Measurements from ENCODE around the gene RUVBL2. TPM values are rescaled to one million over a fixed set of nuclear protein-coding genes. Genes with fewer than 3 reads are reported as not detected.

Gene RUVBL2
- polyA plus RNA-seq = 10 to 100 TPM; 64.0 to 72.7 (median 64.2) TPM

GRCh38 chr19:48993175-48994034 lies at the start of gene RUVBL2, which contains the start of gene GYS1:
TSS of gene RUVBL2 (plus strand) at chr19:48993887. CDS start at chr19:48993912, 25 bp downstream.
TSS of gene GYS1 (minus strand) at chr19:48993309. CDS start at chr19:48993112, 197 bp downstream.
- peak within 1 kb of the TSS; percentile 91 to 99 (median 95) for H3K4me3 Mint-ChIP-seq
- peaks cover 4 to 8% (median 5%) of the 10 kb centered on the region in 3 donors for H3K36me3 Mint-ChIP-seq
- H3K27me3 Mint-ChIP-seq (ENCODE audit: low read depth in 3 of 3) = peaks cover 4 to 5% (median 5%) of the 10 kb centered on the region in 3 donors
- peak within 1 kb of the TSS; percentile 90 to 99 (median 96) for H3K27ac Mint-ChIP-seq
- H3K9me3 Mint-ChIP-seq = no peaks in the 10 kb centered on the region
- peak; percentile 99 to 100 (median 100) for DNase-seq
- H3K4me1 Mint-ChIP-seq = peaks cover 27 to 38% of the 10 kb centered on the region in 2 donors

DNA sequence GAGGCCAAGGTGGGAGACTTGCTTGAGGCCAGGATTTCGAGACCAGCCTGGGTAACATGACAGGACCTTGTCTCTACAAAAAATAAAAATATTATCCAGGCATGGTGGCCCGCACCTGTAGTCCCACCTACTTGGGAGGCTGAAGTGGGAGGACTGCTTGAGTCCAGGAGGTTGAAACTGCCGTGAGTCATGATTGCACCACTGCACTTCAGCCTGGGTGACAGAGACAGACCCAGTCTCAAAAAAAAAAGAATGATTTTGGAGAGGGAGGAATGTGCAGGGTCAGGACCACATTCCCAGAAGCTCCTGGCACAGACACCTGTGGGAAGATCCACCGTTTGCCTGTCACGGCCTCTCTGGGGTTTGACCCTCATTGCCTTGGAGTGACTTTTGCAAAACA lies 48.3 kb upstream of the RUVBL2 start:
- no peaks in the 10 kb centered on the region for H3K9me3 Mint-ChIP-seq
- H3K27me3 Mint-ChIP-seq (ENCODE audit: low read depth in 3 of 3) = peaks cover 0 to 3% (median 0%) of the 10 kb centered on the region in 3 donors
- H3K27ac Mint-ChIP-seq = no peak overlapping the region
- no peaks in the 10 kb centered on the region for H3K4me1 Mint-ChIP-seq
- DNase-seq = no peak
- H3K36me3 Mint-ChIP-seq = no peaks in the 10 kb centered on the region
- H3K4me3 Mint-ChIP-seq = no peak overlapping the region

DNA sequence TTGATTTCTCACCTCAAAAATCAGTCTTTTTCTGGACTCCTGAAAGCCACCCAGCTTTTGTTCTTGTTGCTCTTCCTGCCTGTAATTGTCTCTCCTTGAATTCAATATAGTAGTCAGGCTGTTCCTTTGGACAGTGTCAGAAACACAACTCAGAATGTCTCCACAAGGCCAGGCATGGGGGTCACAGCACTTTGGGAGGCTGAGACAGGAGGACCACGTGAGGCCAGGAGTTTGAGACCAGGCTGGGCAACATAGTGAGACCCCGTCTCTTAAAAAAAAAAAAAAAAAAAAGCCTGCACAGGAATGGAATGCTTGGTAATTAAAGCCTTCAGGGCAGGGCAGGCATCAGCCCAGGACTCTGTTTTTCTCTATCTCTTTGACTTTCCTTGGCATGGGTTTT lies 47.9 kb upstream of the RUVBL2 start:
- DNase-seq = no peak
- H3K4me3 Mint-ChIP-seq = no peak overlapping the region
- H3K36me3 Mint-ChIP-seq = no peaks in the 10 kb centered on the region
- no peak overlapping the region for H3K27ac Mint-ChIP-seq
- peaks cover 0 to 3% (median 0%) of the 10 kb centered on the region in 3 donors for H3K27me3 Mint-ChIP-seq (ENCODE audit: low read depth in 3 of 3)
- no peaks in the 10 kb centered on the region for H3K9me3 Mint-ChIP-seq
- no peaks in the 10 kb centered on the region for H3K4me1 Mint-ChIP-seq

DNA sequence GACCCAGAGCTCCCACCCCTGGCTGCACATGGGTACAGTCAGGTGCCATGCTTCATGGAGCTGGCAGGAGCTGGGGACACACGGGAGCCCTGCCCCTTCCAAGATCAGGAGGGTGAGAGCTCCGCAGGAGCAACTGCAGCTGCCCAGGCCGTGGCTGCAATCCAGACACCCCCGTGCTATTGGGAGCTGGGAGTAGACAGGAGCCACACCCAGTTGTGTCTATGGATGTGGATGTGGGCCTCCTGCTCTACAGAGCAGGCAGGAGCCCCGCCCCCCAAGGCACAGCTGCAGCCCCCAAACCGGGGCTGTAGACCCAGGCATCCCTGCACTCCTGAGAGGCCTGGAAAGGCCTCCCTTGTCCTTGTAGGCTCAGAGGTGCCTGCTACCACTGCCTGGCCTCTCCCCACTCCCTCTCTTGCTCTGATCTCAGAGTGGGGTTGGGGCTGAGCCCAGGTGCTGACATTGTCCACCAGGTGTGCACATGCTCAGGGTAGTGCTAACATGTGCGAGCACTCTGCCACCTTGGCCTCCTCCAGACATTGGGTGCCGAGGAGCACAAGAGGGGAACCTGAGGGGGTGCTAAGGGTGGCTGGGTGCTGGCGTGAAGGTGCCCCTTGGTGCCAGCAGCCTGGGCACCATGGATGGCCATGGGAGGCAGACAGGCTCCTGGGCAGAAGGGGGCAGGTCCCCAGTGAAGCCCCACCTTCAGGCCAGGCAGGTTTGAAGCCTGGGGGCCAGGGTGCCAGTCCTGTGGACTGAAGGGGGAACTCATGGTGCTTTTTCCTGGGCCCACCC lies 47.0 kb upstream of the RUVBL2 start:
- DNase-seq = no peak
- no peaks in the 10 kb centered on the region for H3K9me3 Mint-ChIP-seq
- no peaks in the 10 kb centered on the region for H3K36me3 Mint-ChIP-seq
- H3K4me3 Mint-ChIP-seq = no peak overlapping the region
- no peak overlapping the region for H3K27ac Mint-ChIP-seq
- H3K4me1 Mint-ChIP-seq = no peaks in the 10 kb centered on the region
- peaks cover 0 to 4% (median 0%) of the 10 kb centered on the region in 3 donors for H3K27me3 Mint-ChIP-seq (ENCODE audit: low read depth in 3 of 3)

DNA sequence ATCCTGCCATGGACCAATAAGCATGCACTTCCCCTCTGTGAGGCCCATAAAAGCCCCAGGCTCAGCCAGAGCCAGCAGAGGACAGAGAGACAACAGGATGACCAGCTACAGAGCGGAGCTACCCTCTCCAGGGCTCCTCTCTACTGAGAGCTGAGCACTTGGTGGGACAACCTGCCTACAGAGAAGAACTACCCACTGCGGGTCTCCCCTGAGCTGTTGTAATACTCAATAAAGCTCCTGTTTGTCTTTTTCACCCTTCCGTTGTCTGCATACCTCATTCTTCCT lies 46.5 kb upstream of the RUVBL2 start:
- Mint-ChIP-seq H3K9me3 (no peaks in the 10 kb centered on the region), H3K27me3 (ENCODE audit: low read depth in 3 of 3) (peaks cover 0 to 4% (median 0%) of the 10 kb centered on the region in 3 donors), H3K27ac (no peak overlapping the region), H3K4me3 (no peak overlapping the region), H3K4me1 (no peaks in the 10 kb centered on the region), H3K36me3 (no peaks in the 10 kb centered on the region)
- DNase-seq = no peak

- H3K27me3 Mint-ChIP-seq (ENCODE audit: low read depth in 3 of 3) = peaks cover 3 to 5% (median 5%) of the 10 kb centered on the region in 3 donors
- no peaks in the 10 kb centered on the region for H3K9me3 Mint-ChIP-seq
- no peaks in the 10 kb centered on the region for H3K36me3 Mint-ChIP-seq
- no peak overlapping the region for H3K4me3 Mint-ChIP-seq
- no peak overlapping the region for H3K27ac Mint-ChIP-seq
- no peak for DNase-seq
- H3K4me1 Mint-ChIP-seq = peaks cover 4 to 7% of the 10 kb centered on the region in 2 donors
Measured at GRCh38 chr19:48950159-48950558, 43.5 kb upstream of the RUVBL2 start.

- no peak overlapping the region for H3K27ac Mint-ChIP-seq
- H3K27me3 Mint-ChIP-seq (ENCODE audit: low read depth in 3 of 3) = peaks cover 3 to 8% (median 5%) of the 10 kb centered on the region in 3 donors
- H3K9me3 Mint-ChIP-seq = no peaks in the 10 kb centered on the region
- peaks cover 11 to 16% of the 10 kb centered on the region in 2 donors for H3K4me1 Mint-ChIP-seq
- no peak overlapping the region for H3K4me3 Mint-ChIP-seq
- no peak for DNase-seq
- no peaks in the 10 kb centered on the region for H3K36me3 Mint-ChIP-seq
Measured at GRCh38 chr19:48950830-48951519, 42.7 kb upstream of the RUVBL2 start.

- H3K36me3 Mint-ChIP-seq = peaks cover 3 to 7% (median 4%) of the 10 kb centered on the region in 3 donors
- no peaks in the 10 kb centered on the region for H3K9me3 Mint-ChIP-seq
- peaks cover 3 to 8% (median 5%) of the 10 kb centered on the region in 3 donors for H3K27me3 Mint-ChIP-seq (ENCODE audit: low read depth in 3 of 3)
- H3K4me1 Mint-ChIP-seq = peaks cover 23 to 33% of the 10 kb centered on the region in 2 donors
- H3K27ac Mint-ChIP-seq = no peak overlapping the region
- DNase-seq = no peak
- peak overlapping the region in 3 of 5 donors; percentile 21 to 58 (median 38) for H3K4me3 Mint-ChIP-seq
Measured at GRCh38 chr19:48953141-48953540, 40.5 kb upstream of the RUVBL2 start.

DNA sequence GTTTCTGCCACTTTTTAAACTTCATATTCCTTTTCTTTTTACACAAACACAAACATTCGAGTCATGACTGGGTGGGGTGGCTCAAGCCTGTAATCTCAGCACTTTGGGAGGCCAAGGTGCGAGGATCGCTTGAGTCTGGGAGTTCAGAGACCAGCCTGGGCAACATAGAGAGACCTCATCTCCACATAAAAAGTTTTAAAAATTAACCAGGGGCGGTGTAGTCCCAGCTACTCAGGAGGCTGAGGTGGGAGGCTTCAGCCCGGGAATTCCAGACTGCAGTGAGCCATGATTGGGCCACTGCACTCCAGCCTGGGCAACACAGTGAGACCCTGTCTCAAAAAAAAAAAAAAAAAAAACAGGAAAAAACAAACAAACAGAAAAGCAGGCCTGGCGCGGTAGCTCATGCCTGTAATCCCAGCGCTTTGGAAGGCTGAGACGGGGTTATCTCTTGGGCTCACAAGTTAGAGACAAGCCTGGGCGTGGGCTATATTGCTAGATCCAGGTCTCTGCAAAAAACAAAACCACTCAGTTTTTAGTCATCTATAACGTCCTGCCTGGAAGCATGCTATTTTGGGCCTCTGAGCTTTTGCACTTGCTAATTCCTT lies 39.6 kb upstream of the RUVBL2 start:
- peaks cover 23 to 33% of the 10 kb centered on the region in 2 donors for H3K4me1 Mint-ChIP-seq
- DNase-seq = no peak
- H3K36me3 Mint-ChIP-seq = peaks cover 3 to 7% (median 4%) of the 10 kb centered on the region in 3 donors
- peaks cover 3 to 8% (median 5%) of the 10 kb centered on the region in 3 donors for H3K27me3 Mint-ChIP-seq (ENCODE audit: low read depth in 3 of 3)
- H3K9me3 Mint-ChIP-seq = no peaks in the 10 kb centered on the region
- H3K4me3 Mint-ChIP-seq = peak overlapping the region; percentile 93 to 96 (median 93)
- H3K27ac Mint-ChIP-seq = peak overlapping the region; percentile 68 to 92 (median 87)

- Mint-ChIP-seq H3K4me3 (peak within 1 kb of the TSS; percentile 93 to 96 (median 93)), H3K4me1 (peaks cover 23 to 33% of the 10 kb centered on the region in 2 donors), H3K9me3 (no peaks in the 10 kb centered on the region), H3K36me3 (peaks cover 3 to 7% (median 4%) of the 10 kb centered on the region in 3 donors), H3K27me3 (ENCODE audit: low read depth in 3 of 3) (peaks cover 3 to 8% (median 5%) of the 10 kb centered on the region in 3 donors), H3K27ac (peak within 1 kb of the TSS; percentile 68 to 92 (median 87))
- peak; percentile 79 to 81 (median 80) for DNase-seq
Measured at GRCh38 chr19:48954595-48955307, 38.9 kb upstream of the RUVBL2 start, which contains the start of gene BAX. TSS of gene BAX (plus strand) at chr19:48954875. CDS start at chr19:48954929, 54 bp downstream.

DNA sequence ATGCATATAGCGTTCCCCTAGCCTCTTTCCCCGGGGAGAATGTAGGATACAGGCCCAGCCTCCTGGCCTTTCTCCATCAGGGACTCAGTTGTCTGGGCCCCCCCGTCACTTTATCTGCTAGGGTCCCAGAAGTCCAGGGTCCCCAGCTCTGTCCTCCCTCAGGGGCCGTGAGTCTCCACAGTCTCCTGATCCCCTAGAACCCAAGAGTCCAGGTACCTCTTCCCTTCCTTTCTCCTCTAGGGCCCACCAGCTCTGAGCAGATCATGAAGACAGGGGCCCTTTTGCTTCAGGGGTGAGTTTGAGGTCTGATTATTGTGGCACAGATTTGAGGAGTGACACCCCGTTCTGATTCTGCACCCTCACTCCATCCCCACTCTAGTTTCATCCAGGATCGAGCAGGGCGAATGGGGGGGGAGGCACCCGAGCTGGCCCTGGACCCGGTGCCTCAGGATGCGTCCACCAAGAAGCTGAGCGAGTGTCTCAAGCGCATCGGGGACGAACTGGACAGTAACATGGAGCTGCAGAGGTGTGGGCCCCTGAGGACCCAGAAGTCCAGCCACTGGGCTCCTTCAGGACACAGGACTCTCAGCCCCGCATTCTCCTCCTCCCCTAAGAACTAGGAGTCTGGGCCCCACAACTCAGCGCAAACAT lies 38.3 kb upstream of the RUVBL2 start:
- no peak for DNase-seq
- peak overlapping the region; percentile 77 to 93 (median 85) for H3K4me3 Mint-ChIP-seq
- H3K4me1 Mint-ChIP-seq = peaks cover 23 to 33% of the 10 kb centered on the region in 2 donors
- H3K27ac Mint-ChIP-seq = peak overlapping the region; percentile 65 to 87 (median 82)
- H3K9me3 Mint-ChIP-seq = no peaks in the 10 kb centered on the region
- H3K27me3 Mint-ChIP-seq (ENCODE audit: low read depth in 3 of 3) = peaks cover 3 to 8% (median 5%) of the 10 kb centered on the region in 3 donors
- H3K36me3 Mint-ChIP-seq = peaks cover 3 to 7% (median 4%) of the 10 kb centered on the region in 3 donors

- Mint-ChIP-seq H3K9me3 (no peaks in the 10 kb centered on the region), H3K4me1 (peaks cover 39 to 47% of the 10 kb centered on the region in 2 donors), H3K4me3 (no peak overlapping the region), H3K27me3 (ENCODE audit: low read depth in 3 of 3) (peaks cover 3 to 10% (median 3%) of the 10 kb centered on the region in 3 donors), H3K36me3 (peaks cover 3 to 7% (median 4%) of the 10 kb centered on the region in 3 donors), H3K27ac (peak overlapping the region in 2 of 6 donors; percentile 7 to 26)
- DNase-seq = no peak
Measured at GRCh38 chr19:48958006-48958405, 35.7 kb upstream of the RUVBL2 start.
